ENCODE data around the gene TLR7. TPM values are rescaled to one million over a fixed set of nuclear protein-coding genes. Genes with fewer than 3 reads are reported as not detected.

The TLR7 gene
- total and polyA plus RNA-seq, 2 of the 4 experiments (the other 2 are of a cell fraction): not detected

- no peak overlapping the region for H3K27ac ChIP-seq (ENCODE audit: insufficient read depth, low read length)
- H3K9ac ChIP-seq (ENCODE audit: low read depth, low read length): no peak overlapping the region
- H4K91ac ChIP-seq (ENCODE audit: insufficient read depth, low read depth, low read length): no peak overlapping the region
- no peaks in the 10 kb centered on the region for H3K36me3 ChIP-seq (ENCODE audit: control insufficient read depth, insufficient read depth, low read length)
- no peak overlapping the region for H3K4me2 ChIP-seq (ENCODE audit: low read depth, low read length)
- no peak overlapping the region for H3K23ac ChIP-seq (ENCODE audit: low read depth, low read length)
- no peak overlapping the region for H3K4ac ChIP-seq (ENCODE audit: low read depth, low read length)
- DNase-seq (no peak), ATAC-seq (ENCODE audit: low read depth) (no peak)
- no peak overlapping the region for H2AK9ac ChIP-seq (replicated peaks; ENCODE audit: low read depth, low read length, poor library complexity)
- no peak overlapping the region for H3K4me3 ChIP-seq (ENCODE audit: insufficient read depth, low read depth, low read length)
- no peak overlapping the region for H2BK5ac ChIP-seq (ENCODE audit: low read depth, low read length, poor library complexity, severe bottlenecking)
- H3K9me1 ChIP-seq (ENCODE audit: insufficient read depth, low read length): no peaks in the 10 kb centered on the region
- no peaks in the 10 kb centered on the region for H3K9me3 ChIP-seq (ENCODE audit: control insufficient read depth, insufficient read depth, low read length)
- POLR2A ChIA-PET (ENCODE audit: unreplicated experiment): no interaction called here
- dilution Hi-C loops (cut with HindIII; ENCODE audit: low sequenced_read_pairs, unreplicated experiment): no loop called here
- H2BK15ac ChIP-seq (ENCODE audit: low read depth, low read length): no peak overlapping the region
- no peak for TF ChIP-seq USF2 (IDR thresholded peaks at IDR 0.05; ENCODE audit: low read depth, low read length)
- no peak for TF ChIP-seq CTCF (conservative IDR thresholded peaks at IDR 0.05; ENCODE audit: low read depth, low read length)
- no peak for TF ChIP-seq NFE2L2 (IDR thresholded peaks at IDR 0.05; ENCODE audit: low read depth, low read length)
- TF ChIP-seq RFX5 (IDR thresholded peaks at IDR 0.05; ENCODE audit: low read depth, low read length): no peak
- TF ChIP-seq FOS (IDR thresholded peaks at IDR 0.05; ENCODE audit: low read depth, low read length): no peak
- no peak for TF ChIP-seq CEBPB (IDR thresholded peaks at IDR 0.05; ENCODE audit: low read depth, low read length)
- no peak for TF ChIP-seq SMC3 (IDR thresholded peaks at IDR 0.05; ENCODE audit: low read depth, low read length)
- no peak for TF ChIP-seq CHD1 (IDR thresholded peaks at IDR 0.05; ENCODE audit: low read depth, low read length)
- TF ChIP-seq, protein P1, sequence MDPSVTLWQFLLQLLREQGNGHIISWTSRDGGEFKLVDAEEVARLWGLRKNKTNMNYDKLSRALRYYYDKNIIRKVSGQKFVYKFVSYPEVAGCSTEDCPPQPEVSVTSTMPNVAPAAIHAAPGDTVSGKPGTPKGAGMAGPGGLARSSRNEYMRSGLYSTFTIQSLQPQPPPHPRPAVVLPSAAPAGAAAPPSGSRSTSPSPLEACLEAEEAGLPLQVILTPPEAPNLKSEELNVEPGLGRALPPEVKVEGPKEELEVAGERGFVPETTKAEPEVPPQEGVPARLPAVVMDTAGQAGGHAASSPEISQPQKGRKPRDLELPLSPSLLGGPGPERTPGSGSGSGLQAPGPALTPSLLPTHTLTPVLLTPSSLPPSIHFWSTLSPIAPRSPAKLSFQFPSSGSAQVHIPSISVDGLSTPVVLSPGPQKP (IDR thresholded peaks at IDR 0.05; ENCODE audit: borderline replicate concordance, low read depth, low read length): no peak
- no peak for TF ChIP-seq BHLHE40 (IDR thresholded peaks at IDR 0.05; ENCODE audit: low read depth, low read length)
- TF ChIP-seq MAFK (IDR thresholded peaks at IDR 0.05; ENCODE audit: low read depth, low read length): no peak
- no peak for TF ChIP-seq POLR2A (IDR thresholded peaks at IDR 0.05; ENCODE audit: low read depth, low read length)
- BruUV-seq (replicated peaks): no TSS peak
- H3K18ac ChIP-seq (ENCODE audit: low read depth, low read length): no peak overlapping the region
- H2BK120ac ChIP-seq (ENCODE audit: low read depth, low read length): no peak overlapping the region
- intact Hi-C loops (cut with micrococcal nuclease): no loop called here
- no peak overlapping the region for H4K5ac ChIP-seq (ENCODE audit: low read depth, low read length)
- H3K56ac ChIP-seq (ENCODE audit: extremely low read depth, insufficient read depth, low read length): no peak overlapping the region
- H3K79me1 ChIP-seq (ENCODE audit: low read depth in 1 of 2, low read length in 2 of 2): no peaks in the 10 kb centered on the region
- no peaks in the 10 kb centered on the region for H4K20me1 ChIP-seq (ENCODE audit: insufficient read depth, low read length)
- no peak overlapping the region for H2AK5ac ChIP-seq (ENCODE audit: low read depth, low read length)
- no peaks in the 10 kb centered on the region for H3K27me3 ChIP-seq (ENCODE audit: control insufficient read depth, insufficient read depth, low read length)
- CTCF ChIA-PET: no interaction called here
- H3K4me1 ChIP-seq (ENCODE audit: control insufficient read depth, insufficient read depth, low read length): no peaks in the 10 kb centered on the region
- no peak overlapping the region for H4K8ac ChIP-seq (ENCODE audit: low read depth in 2 of 2, low read length in 2 of 2)
- H3K14ac ChIP-seq (replicated peaks; ENCODE audit: low read depth, low read length): no peak overlapping the region
- no peak overlapping the region for H2BK20ac ChIP-seq (ENCODE audit: low read depth, low read length)
- in situ Hi-C loops (cut with MboI; ENCODE audit: low sequenced_read_pairs): no loop called here
- H2AFZ ChIP-seq (replicated peaks; ENCODE audit: low read length, poor library complexity): no peak overlapping the region
Observed at GRCh38 chrX:12922599-12922919, 55.7 kb downstream of the TLR7 start.
